ENCODE measurements around the gene LDAH.

GRCh38 chr2:20752293-20752692 lies 70.6 kb downstream of the LDAH start:
- TF ChIP-seq YY1 (IDR thresholded peaks at IDR 0.05; ENCODE audit: insufficient read depth, insufficient read length) (no peak), ZNF274 (IDR thresholded peaks at IDR 0.05; ENCODE audit: low read depth, low read length) (no peak)

Measured in NT2/D1 (cell line).